Measurements from ENCODE around the gene GATAD2A.

- TF ChIP-seq CTCF (IDR thresholded peaks at IDR 0.05) (no peak), POLR2AphosphoS5 (IDR thresholded peaks at IDR 0.05) (no peak), POLR2A (IDR thresholded peaks at IDR 0.05) (no peak), EP300 (IDR thresholded peaks at IDR 0.05) (no peak)
Measured at GRCh38 chr19:19513682-19514081, 108.2 kb downstream of the GATAD2A start.

All from sigmoid colon (tissue), 4 donors.